Smooth muscle cell of trachea (primary cell): ENCODE data around the gene CFB. TPM values are rescaled to one million over a fixed set of nuclear protein-coding genes. Genes with fewer than 3 reads are reported as not detected.

Experiments used
- total RNA-seq: library from RNA; depleted of rRNA; stranded (reverse); fragments of >200 nt; gene quantifications from 2 replicates; pipeline ENCODE4 v1.2.1, GENCODE V29; 2014

CFB gene
- 24.1 and 45.0 TPM in 2 replicates for total RNA-seq

GRCh38 chr6:31945507-31946369 lies at the start of gene CFB:
TSS of gene CFB (plus strand) at chr6:31946095. CDS start at chr6:31946222, 127 bp downstream.

DNA sequence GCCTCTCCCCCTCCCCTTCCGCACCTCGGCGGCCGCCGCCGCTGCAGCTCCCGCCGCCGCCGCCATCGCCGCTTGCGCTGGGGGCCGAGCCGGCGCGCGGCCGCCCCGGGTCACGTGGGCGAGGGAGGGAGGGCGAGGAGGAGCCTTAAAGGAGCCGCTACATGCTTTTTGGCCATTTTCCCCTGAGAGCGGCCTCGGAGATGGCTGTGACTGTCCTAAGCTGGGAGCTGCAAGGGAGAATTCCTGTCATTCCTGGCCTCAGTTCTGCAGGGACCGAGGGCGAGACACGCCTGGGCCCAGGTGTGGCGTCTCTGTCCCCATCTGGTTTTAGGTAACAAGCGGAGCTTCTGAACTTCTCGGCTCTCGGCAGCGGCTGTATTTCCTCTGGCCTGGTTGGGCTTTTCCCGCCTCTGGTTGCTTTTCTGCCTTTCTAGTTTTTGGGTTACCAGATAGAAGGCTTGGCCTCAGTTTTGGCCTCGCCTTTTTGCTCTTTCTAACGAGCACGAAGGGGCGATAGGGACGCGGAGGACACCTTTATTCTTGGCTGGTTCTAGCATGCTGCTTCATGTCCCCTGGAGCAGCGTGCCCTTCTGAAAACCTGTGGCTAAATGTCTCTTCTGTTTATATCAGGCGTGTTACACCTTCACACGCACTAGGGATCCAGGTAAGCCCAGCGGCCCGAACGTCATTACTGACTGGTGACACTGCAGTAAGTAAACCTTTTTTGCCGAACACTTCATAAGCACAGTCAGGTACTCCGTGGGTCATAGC lies 48.1 kb upstream of the CFB start, which contains the start of gene EHMT2:
Gene EHMT2 (minus strand): TSS at position 87 of the 771 bp plus-strand sequence. CDS start 21 bp downstream, at position 66.

DNA sequence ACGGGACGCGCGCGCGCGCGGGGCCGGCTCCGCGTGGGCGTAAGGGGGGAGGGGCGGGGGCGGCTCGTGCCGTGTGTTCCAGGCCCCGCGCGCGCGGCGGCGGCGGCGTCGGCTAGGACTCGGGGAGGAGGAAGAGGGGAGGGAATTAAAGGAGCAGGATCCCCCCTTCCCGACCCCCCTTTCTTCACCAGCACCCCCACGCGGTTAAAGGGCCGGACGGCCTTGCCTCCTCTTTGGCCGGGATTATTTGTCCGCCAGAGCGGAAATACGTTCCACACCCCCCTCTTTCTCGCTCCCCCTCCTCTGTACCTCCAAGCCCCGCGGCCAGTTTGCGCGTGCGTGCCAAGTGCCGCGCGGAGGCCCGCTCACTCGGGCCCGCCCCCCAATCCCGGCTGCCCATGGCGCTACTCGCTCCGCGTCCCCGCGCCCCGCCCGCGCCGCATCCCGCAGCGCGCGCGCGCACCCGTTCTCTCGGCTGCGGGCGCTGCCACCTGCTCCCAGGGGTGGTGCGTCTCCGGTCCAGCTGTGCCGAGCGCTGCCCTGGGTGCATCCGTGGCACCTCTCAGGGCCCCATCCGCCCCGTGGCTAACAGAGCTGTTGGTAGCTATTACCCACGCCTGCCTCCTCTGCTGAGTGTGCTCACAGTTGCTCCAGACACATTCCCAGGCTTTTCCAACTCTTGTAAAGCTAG lies 43.8 kb upstream of the CFB start, which contains the start of gene ZBTB12:
Gene ZBTB12 (minus strand): TSS at position 134 of the 691 bp plus-strand sequence. CDS start 781 bp downstream, outside the sequence.

GRCh38 chr6:31927242-31927862 lies 18.5 kb upstream of the CFB start, which contains the start of gene C2:
TSS of gene C2 (plus strand) at chr6:31927717. CDS start at chr6:31927753, 36 bp downstream.

DNA sequence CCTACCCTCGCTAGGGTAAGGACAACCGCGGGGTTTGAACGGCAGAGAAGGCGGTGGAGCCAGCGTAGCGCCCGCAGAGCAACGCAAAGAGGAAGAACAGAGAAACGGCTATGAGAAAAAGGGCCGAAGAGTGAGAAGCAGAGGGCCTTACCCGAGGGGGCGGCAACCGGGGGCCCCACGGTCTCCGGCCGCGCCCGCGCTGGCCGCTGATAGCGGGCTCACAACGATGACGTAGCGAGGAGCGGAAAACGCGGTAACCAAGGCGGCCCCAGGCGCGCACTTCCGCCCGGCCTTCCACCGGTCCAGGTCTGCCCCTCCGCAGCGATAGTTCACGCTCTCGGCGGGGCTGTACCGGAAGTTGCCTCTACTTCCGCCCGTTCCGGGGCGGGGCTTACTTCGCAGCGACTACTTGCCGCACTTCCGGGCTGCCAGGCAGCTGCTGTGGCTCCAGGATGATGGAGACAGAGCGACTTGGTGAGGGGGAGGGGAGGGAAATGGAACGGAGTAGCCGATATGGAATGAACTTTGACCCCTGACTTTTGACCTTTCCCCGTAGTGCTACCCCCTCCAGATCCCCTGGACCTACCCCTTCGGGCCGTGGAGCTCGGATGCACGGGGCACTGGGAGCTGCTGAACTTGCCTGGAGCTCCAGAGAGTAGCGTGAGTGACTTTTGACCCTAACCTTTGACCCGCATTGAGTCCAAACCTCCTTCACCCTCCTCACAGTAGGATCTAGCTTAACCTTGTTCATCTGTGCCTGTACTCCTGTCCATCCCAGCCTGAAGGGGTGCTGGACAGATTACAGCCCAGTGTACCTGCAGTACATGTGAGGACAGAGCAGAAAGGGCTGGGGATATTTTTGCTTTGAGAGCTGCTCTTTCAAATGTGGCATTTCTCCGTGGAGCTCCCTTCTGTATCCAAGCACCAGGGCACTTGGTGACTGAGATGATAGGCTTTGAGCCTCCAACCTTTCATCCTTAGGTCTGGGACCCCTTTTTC lies 13.1 kb downstream of the CFB start, which contains the start of the genes NELFE and SKIC2:
Gene NELFE (minus strand): TSS at position 231 of the 999 bp plus-strand sequence. CDS start 525 bp downstream, outside the sequence.
Gene SKIC2 (plus strand): TSS at position 435 of the 999 bp plus-strand sequence. CDS start 18 bp downstream, at position 453.

GRCh38 chr6:31971993-31972708 lies 26.3 kb downstream of the CFB start, which contains the start of gene DXO:
TSS of gene DXO (minus strand) at chr6:31972138. CDS start at chr6:31971675, 463 bp downstream.

GRCh38 chr6:31981744-31982143 lies 35.8 kb downstream of the CFB start, which contains the start of gene C4A:
TSS of gene C4A (plus strand) at chr6:31982057. CDS start at chr6:31982108, 51 bp downstream.

Other genes starting within 250 kb of the CFB start
- 47.6 and 58.2 TPM in 2 replicates for gene ABHD16A, start 242.8 kb upstream of the CFB start, total RNA-seq
- gene LY6G6F, start 239.2 kb upstream of the CFB start, total RNA-seq: not detected in 2 replicates
- not detected in 2 replicates for gene LY6G6D, start 230.7 kb upstream of the CFB start, total RNA-seq
- not detected in 2 replicates for gene LY6G6C, start 224.3 kb upstream of the CFB start, total RNA-seq
- gene MPIG6B, start 222.7 kb upstream of the CFB start, total RNA-seq: not detected in 2 replicates
- gene DDAH2, start 216.8 kb upstream of the CFB start, total RNA-seq: 93.8 and 161 TPM in 2 replicates
- gene CLIC1, start 209.6 kb upstream of the CFB start, total RNA-seq: 662 and 1,073 TPM in 2 replicates
- gene MSH5, start 206.1 kb upstream of the CFB start, total RNA-seq: 5.8 and 15.9 TPM in 2 replicates
- gene SAPCD1, start 183.4 kb upstream of the CFB start, total RNA-seq: 1.3 and 1.9 TPM in 2 replicates
- 0.50 and 1.2 TPM in 2 replicates for gene VWA7, start 168.8 kb upstream of the CFB start, total RNA-seq
- 60.0 and 75.2 TPM in 2 replicates for gene VARS1, start 150.3 kb upstream of the CFB start, total RNA-seq
- 19.4 and 39.1 TPM in 2 replicates for gene LSM2, start 139.1 kb upstream of the CFB start, total RNA-seq
- gene HSPA1L, start 130.8 kb upstream of the CFB start, total RNA-seq: 1.5 TPM in 2 replicates
- gene HSPA1A, start 130.6 kb upstream of the CFB start, total RNA-seq: 98.0 and 168 TPM in 2 replicates
- gene HSPA1B, start 118.4 kb upstream of the CFB start, total RNA-seq: 140 and 202 TPM in 2 replicates
- 80.6 and 120 TPM in 2 replicates for gene NEU1, start 83.3 kb upstream of the CFB start, total RNA-seq
- gene SLC44A4, start 67.1 kb upstream of the CFB start, total RNA-seq: 0.17 TPM in 1 of 2 replicates, not detected in the other
- gene EHMT2, start 48.4 kb upstream of the CFB start, total RNA-seq: 62.0 and 93.5 TPM in 2 replicates
- gene ZBTB12, start 44.0 kb upstream of the CFB start, total RNA-seq: 3.8 and 9.8 TPM in 2 replicates
- gene C2, start 18.4 kb upstream of the CFB start, total RNA-seq: 2.8 and 13.1 TPM in 2 replicates
- gene NELFE, start 12.9 kb downstream of the CFB start, total RNA-seq: 108 and 168 TPM in 2 replicates
- gene SKIC2, start 13.1 kb downstream of the CFB start, total RNA-seq: 57.7 and 89.3 TPM in 2 replicates
- 12.8 and 15.1 TPM in 2 replicates for gene DXO, start 26.0 kb downstream of the CFB start, total RNA-seq
- 4.1 and 11.6 TPM in 2 replicates for gene C4A, start 36.0 kb downstream of the CFB start, total RNA-seq
- 6.4 and 6.8 TPM in 2 replicates for gene C4B, start 68.7 kb downstream of the CFB start, total RNA-seq
- 0.17 and 0.44 TPM in 2 replicates for gene CYP21A2, start 92.3 kb downstream of the CFB start, total RNA-seq
- gene TNXB, start 163.2 kb downstream of the CFB start, total RNA-seq: 7.7 and 77.6 TPM in 2 replicates
- 20.8 and 27.2 TPM in 2 replicates for gene ATF6B, start 182.2 kb downstream of the CFB start, total RNA-seq
- gene FKBPL, start 184.2 kb downstream of the CFB start, total RNA-seq: 6.7 and 6.8 TPM in 2 replicates
- gene PRRT1, start 205.8 kb downstream of the CFB start, total RNA-seq: 0.33 and 0.44 TPM in 2 replicates
- gene PPT2, start 208.0 kb downstream of the CFB start, total RNA-seq: 14.7 and 15.9 TPM in 2 replicates
- gene EGFL8, start 218.5 kb downstream of the CFB start, total RNA-seq: 0.66 and 1.9 TPM in 2 replicates
- 17.5 and 42.2 TPM in 2 replicates for gene AGPAT1, start 230.0 kb downstream of the CFB start, total RNA-seq
- 17.5 and 30.7 TPM in 2 replicates for gene RNF5, start 232.3 kb downstream of the CFB start, total RNA-seq
- 0.44 and 0.50 TPM in 2 replicates for gene AGER, start 238.2 kb downstream of the CFB start, total RNA-seq
- 57.5 and 61.2 TPM in 2 replicates for gene PBX2, start 244.1 kb downstream of the CFB start, total RNA-seq
- gene GPSM3, start 246.5 kb downstream of the CFB start, total RNA-seq: 1.3 and 1.8 TPM in 2 replicates